GM12891 (cell line): ENCODE results near the gene MAGI1.

Experiments used
- DNase-seq: peaks from one replicate; pipeline ENCODE4 v3.0.0; 2011; ENCODE audit warnings: low spot score; ENCODE audit not compliant: insufficient read length
- FAIRE-seq: peaks from 2 replicates; lab custom pipeline; 2011; peaks lifted over from hg19 to GRCh38; lab: Jason Lieb, UNC
- PAX5 ChIP-seq: IDR thresholded peaks from 2 replicates; pipeline ENCODE4 v1.6.1; 2011; ENCODE audit warnings: low read length, moderate library complexity, mild to moderate bottlenecking; ENCODE audit not compliant: insufficient read depth, severe bottlenecking
- POLR2A ChIP-seq: IDR thresholded peaks from 2 replicates; pipeline ENCODE4 v1.6.1; 2011; ENCODE audit warnings: low read depth, low read length, control low read depth
- POLR2AphosphoS5 ChIP-seq: IDR thresholded peaks from 2 replicates; pipeline ENCODE4 v1.6.1; 2011; ENCODE audit warnings: low read depth, low read length, control low read depth
- POU2F2 ChIP-seq: IDR thresholded peaks from 2 replicates; pipeline ENCODE4 v1.6.1; 2011; ENCODE audit warnings: low read depth, mild to moderate bottlenecking, control low read depth, low read length, moderate library complexity
- SPI1 ChIP-seq: IDR thresholded peaks from 2 replicates; pipeline ENCODE4 v1.6.1; 2011; ENCODE audit warnings: low read depth, low read length, control low read depth
- TAF1 ChIP-seq: IDR thresholded peaks from 2 replicates; pipeline ENCODE4 v1.6.1; 2011; ENCODE audit warnings: low read depth, low read length, control low read depth

MAGI1 gene

DNA sequence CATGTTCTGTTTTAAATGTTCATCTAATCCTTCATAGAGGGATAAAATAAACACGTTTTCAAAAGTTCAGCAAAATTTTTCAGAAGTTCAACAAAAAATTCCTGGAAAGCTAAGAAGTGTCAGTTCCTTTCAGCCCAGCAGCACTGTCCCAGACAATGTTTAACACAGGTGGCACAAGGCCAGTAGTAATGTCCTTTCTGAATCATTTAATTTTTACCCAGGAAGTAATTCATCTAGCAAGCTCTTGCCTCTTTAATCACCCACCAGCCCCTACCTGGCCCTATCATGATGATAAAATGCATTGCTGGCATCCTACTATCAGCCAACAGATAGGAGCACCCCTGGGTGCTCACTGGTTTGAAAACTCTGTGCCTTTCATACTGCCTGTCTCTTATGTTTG is 723.8 kb downstream of the MAGI1 start:
- FAIRE-seq (no peak), DNase-seq (no peak)
- TF ChIP-seq TAF1, result no peak

DNA sequence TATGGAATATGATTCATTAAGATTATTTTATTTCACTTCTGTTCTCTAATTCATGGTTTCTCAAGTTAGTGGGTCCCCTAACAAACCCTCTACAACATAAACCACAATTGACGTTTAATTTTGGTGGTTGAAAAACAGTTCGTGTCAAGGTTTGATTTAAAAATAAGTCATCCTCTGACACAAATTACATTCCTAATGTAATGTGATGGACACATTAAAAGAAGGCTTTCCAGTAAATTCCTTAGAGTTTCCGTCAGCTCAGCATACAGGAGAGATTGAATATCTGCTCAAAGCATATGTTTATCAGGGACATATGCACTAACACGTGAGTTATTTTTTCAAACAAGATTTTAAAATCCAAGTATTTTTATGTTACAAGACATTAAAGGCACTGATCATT is 724.4 kb downstream of the MAGI1 start:
- TF ChIP-seq PAX5, result no peak
- TF ChIP-seq SPI1, result no peak
- TF ChIP-seq POLR2A, result no peak
- TF ChIP-seq POLR2AphosphoS5, result no peak
- TF ChIP-seq TAF1, result no peak
- no peak for TF ChIP-seq POU2F2
- FAIRE-seq (no peak), DNase-seq (no peak)

DNA sequence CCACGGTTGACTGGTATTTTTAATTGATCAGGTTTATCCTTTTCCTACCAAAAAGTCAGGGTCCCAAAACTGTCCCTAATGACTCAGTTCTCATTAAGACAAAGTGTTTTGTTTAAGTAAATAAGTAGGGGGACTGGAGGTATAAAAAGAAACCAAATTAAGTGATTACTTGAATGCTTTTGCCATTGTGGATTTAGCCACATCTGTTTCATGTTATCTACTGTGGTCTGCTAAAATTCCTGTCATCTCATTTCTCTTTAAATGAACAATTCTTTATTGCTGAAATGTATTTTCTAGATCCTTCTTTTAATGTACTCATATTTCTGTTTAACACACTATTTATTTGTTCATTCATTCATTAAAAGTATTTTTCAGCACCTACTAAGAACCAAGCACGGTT is 725.1 kb downstream of the MAGI1 start:
- DNase-seq (no peak), FAIRE-seq (no peak)
- TF ChIP-seq POU2F2, result no peak
- TF ChIP-seq POLR2AphosphoS5, result no peak
- no peak for TF ChIP-seq PAX5
- TF ChIP-seq SPI1, result no peak
- no peak for TF ChIP-seq TAF1
- no peak for TF ChIP-seq POLR2A

DNA sequence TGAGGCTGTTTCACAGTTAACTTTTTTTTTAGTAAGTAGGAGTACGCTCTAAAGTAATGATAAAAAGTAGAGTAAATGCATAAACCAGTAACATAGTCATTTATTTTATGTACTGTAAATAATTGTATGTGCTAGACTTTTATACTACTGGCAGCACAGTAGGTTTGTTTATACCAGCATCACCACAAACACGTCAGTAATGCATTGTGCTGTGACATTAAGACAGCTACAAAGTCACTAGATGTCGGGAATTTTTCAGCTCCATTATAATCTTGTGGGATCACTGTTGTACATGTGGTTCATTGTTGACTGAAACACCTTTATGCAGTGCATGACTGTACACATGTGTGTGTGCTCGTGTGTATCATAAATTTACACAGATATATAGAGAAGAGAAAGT is 732.9 kb downstream of the MAGI1 start:
- FAIRE-seq (no peak), DNase-seq (no peak)
- no peak for TF ChIP-seq SPI1
- TF ChIP-seq TAF1, result no peak
- no peak for TF ChIP-seq POLR2AphosphoS5
- TF ChIP-seq POU2F2, result no peak
